GM19372 (cell line): Measurements from ENCODE around the gene AGBL4.

Experiments used
- ATAC-seq: cut with Tn5 transposase; IDR thresholded peaks from one replicate; pipeline ENCODE4 v1.9.1; 2021; ENCODE audit warnings: mild to moderate bottlenecking, low read depth, moderate library complexity; ENCODE audit not compliant: unreplicated experiment

Gene AGBL4

DNA sequence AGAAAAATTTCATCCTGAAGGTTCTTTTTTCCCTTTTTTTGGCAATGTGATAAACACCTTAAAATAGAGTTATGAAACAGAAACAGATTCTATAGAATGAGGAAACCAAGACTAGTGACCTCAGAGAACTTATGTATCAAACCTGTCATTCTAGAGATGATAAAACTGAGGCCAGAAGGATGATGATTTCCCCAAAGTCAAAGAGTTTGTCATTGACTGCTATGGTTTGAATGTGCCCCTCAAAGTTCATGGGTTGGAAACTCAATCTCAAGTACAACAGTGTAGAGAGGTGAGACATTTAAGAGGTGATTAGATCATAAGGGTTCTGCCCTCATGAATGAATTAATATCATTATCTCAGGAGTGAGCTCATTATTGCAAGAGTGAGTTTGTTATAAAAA, 1233.4 kb downstream of the AGBL4 start:
- peak; percentile 47 for ATAC-seq

DNA sequence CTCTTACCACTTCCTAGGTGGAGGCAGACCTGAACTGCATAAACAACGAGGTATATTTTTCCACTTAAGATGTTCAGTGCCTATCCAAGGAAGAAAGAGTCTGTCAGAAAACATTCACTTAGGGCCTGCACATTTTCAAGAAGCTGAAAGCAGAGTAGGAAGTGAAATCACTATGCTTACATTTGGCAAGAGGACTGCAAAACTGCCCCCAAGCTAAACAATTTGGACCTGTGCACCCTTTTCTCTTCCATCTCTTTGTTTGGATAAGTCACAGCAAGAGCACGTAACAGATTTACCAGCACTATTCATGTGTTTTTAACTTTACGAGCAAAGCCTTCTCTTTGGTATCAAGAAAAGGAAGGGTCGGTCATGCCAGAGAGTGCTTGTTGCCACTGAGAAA, 1233.9 kb downstream of the AGBL4 start:
- ATAC-seq = peak; percentile 26

DNA sequence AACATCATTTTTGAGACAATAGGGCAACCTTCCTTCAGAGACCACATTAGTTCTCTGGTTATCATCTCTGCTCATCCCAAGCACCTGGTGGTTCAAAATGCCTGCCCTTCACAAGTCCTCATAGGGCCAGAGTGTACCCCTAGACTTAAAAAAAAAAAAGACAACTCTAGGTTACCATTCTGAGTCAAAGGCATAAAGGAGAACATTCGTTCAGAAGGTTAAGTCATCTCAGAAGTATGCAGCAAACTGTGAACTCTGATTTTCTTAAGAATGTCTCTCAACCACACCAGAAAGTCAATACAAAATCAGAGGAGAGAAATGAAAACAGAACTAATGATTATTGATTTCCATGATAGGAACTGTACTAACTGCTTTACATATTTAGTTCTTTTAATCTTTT, 1237.9 kb downstream of the AGBL4 start:
- ATAC-seq = peak; percentile 35

DNA sequence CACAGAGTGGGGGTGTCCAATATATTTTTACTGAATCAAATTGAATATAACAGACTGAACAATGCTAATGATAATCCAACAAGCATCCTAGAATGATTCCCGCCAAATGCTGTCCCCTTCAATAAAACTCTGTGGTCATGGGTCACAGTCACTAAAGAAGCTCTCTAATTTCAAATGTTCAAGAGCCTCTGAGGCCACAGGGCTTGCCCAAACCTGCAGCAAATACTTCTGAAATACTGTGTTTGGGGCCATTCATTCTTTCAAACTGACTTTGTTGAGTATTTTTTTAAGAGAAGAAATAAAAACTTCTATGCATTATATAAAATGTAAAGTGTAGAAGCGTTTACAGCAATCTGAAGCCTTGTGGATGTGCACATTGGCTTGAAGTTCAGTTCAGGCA, 1239.5 kb downstream of the AGBL4 start:
- no peak for ATAC-seq

DNA sequence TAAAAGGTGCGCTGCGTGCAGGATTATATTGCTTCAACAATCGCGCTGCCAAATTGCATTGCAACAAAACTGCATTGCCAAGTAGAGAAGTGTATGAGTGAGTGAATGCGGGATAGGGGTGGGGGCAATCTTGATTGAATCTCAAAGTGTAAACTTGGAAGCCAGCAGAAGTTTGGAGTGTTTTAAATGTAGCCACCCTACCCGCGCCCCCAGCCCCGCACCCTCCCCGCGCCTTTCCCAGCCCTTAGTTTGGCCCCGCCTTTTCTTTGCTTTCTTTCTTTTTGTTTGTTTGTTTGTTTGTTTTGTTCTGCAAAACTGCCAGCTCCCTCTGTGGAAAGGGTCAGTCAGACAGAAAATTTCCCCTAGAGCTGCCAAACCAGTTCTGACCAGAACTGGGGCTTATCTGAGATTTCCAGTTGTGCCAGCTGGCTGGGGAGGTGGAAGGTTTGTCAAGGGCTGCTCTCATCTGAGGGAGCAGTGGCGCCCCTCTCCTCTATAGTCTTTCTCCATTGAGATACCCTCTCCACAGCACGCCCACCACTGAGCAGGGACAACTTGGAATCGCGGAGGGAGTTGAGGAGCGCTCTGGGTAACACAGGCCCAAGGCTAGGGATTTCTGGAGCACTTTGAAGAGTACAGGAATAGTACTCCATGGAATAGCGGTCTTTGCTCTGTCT, 1246.4 kb downstream of the AGBL4 start:
- no peak for ATAC-seq

DNA sequence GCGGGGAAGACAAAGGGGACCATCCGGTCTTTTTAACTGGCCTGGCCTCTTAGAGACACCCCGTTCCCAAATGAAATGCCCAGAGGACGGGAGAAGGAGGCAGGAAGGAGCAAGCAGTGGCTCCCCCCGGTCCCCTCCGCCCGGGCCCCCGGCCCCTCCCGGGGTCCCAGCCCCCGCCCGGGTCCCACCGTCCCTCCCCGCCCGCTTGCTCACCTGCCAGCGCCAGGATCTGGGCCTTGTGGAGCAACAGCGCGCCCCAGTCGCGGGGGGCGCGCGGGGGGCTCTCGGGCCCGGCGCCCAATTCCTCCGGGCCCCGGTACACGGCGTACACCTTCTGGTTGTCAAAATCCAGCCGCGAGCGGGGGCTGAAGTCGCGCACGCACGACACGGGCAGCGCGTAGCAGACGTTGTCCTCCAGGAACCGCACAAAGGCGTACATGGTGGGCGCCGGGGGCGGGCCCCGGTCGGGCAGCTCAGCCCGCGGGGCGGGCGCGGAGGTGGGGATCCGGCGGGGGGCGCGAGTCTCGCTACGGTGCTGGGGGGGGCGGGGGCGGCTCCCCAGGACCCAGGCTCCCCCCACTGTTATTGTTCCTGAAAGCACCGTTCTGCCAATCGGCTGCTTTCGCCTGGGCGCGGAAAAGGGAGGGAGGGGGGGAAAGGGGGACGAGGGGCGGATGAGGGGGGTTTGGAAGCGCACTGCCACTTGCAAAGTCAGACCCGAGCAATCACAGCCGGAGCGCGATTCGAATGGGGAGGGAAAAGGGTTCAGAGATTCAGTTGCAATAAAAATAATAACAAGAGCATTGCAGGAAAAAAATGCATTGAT, 1247.1 kb downstream of the AGBL4 start, which contains the start of gene BEND5:
Gene BEND5, minus strand, starts transcription at position 499 of the 826 bp plus-strand sequence. Its CDS starts 60 bp downstream, at position 439.
- peak; percentile 60 for ATAC-seq

DNA sequence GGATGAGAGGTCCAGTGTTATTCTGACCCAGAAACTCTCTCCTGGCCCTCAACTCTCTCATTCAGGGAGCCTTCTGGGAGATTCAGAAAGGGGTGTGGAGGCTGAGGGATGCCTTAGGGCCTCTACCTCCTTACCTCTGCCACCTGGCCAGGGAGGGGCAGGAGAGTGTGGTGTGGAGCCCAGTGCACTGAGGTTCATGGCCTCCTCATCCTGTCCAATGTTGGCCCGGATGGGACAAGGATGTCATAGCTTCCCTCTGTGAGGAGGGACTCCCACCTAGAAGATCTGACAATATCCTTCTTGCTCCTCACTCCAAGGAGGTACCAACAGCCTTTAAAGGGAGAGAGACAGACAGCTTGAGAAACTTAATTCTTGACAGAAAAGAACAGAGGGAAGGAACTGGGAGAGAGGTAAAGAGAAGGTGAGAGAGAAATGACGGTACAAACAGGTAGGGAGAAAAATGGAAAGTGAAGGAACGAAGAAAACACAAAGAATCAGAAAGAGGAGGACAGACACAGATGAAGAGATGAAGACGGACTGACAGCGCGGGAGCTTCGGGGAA, 1247.8 kb downstream of the AGBL4 start:
- peak; percentile 18 for ATAC-seq

GRCh38 chr1:48773133-48773532, 1250.6 kb downstream of the AGBL4 start:
- peak; percentile 41 for ATAC-seq

GRCh38 chr1:48772211-48772610, 1251.5 kb downstream of the AGBL4 start:
- ATAC-seq = no peak

- no peak for ATAC-seq
Measured at GRCh38 chr1:48771561-48771960, 1252.2 kb downstream of the AGBL4 start.

DNA sequence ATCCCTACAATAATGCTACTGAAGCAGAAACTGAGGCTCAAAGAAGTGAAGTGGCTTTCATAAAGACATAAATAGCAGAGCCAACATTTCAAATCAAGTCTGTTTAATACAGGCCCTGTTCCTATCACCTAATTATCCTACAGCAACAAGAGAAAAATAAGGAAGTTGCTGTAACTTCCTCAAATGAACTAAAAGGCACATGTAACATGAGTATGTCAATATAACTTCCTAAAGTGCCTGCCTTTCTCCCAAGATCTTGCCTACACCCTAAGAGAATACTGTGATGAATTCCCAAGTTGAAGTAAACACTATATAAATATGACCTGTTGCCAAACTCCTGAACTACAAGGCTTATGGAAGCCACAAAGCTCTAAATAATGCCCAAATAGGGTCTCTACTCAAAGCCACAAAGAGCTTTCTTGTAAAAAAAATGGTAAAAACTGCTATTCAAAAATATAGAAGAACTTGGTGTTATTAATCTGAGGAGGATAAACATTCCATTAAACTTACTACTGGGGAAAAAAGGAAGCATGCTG, 1255.7 kb downstream of the AGBL4 start:
- ATAC-seq = no peak

- no peak for ATAC-seq
Measured at GRCh38 chr1:48765335-48765734, 1258.4 kb downstream of the AGBL4 start.

- ATAC-seq = no peak
Measured at GRCh38 chr1:48761986-48762385, 1261.8 kb downstream of the AGBL4 start.

DNA sequence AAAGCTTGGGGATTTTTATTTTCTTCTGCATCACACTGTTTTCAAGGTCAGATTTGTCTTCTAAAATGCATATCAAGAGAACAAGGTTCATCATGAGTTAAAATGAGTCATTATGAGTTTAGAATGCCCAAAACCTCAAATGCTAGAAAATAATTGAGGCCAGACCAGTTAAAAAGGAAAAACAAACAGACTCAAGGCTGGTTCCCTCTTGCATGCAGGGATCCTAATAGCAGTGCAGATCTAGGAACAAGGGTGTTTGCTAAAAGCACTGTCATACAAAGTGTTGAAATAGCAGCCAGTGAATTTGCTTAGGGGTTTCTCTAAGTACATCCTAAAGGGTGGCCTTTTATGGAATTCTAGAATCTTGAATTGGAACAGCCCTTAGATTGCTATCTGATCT, 1262.3 kb downstream of the AGBL4 start:
- no peak for ATAC-seq

- no peak for ATAC-seq
Measured at GRCh38 chr1:48760857-48761256, 1262.9 kb downstream of the AGBL4 start.

DNA sequence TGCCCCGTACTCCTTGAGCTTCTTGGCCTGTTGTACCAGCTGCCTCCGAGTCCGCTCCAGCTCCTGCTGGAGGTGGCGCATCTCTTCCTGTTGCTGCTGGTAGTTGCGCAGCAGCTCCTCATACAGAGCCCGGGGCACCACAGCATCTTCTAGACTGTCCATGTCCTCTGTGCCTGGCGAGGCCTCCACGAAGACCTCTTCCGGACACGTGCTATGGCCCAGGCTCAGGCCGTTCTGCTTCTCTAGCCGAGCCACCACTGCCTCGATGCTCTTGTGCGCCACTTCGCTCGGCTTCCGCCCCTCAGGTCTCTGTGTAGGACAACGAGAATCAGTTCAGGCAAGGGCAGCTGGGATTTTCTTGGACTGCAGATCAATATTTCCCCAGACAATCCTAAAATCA, 1264.8 kb downstream of the AGBL4 start:
- no peak for ATAC-seq

DNA sequence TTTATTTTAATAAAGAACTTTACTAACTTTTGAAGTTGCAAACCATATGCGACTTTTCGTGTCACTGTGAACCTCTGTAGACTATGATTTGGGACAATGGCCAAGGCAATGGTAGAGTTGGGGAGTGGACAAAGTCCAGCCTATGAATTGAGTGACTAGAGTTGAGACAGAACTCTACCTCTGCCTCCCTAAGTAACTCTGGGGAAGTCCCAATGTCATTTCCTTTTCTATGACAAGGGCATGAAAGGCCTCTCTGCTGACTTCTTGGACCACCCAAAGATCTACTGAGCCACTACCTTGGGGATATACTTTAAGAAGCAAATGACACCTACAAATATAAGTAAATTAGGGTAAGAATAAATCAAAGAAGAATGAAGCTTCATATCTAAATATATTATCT, 1266.4 kb downstream of the AGBL4 start:
- ATAC-seq = peak; percentile 49

DNA sequence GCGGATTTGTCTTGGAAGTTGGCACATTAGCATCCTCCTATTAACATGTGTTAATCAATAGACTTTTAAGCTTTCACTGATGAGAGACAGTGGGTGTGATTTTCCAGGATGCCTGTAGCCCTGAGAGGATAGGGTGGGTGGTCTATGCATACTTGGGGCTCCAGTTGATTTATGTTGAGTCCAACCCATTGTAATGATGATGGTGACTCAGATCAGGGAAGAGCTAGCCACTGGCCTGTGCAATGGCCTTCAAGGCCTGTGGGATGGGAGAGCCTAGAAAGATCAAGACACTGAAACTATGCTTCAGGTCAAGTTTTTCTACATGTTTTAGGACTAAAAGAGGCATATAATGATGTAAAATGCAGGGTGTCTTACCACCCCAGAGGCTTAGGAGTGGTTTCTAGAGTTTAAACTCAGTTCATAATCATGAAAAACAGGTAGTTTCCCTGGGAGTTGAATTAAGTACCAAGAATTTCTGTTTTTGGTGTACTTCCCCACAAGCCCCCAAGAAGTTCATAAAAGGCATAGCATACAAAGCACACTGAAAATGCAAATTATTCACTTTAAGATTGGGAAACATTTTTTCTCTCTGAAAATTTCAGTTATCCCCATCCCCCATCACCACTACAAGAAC, 1267.0 kb downstream of the AGBL4 start:
- no peak for ATAC-seq

- no peak for ATAC-seq
Measured at GRCh38 chr1:48753293-48753692, 1270.5 kb downstream of the AGBL4 start.

DNA sequence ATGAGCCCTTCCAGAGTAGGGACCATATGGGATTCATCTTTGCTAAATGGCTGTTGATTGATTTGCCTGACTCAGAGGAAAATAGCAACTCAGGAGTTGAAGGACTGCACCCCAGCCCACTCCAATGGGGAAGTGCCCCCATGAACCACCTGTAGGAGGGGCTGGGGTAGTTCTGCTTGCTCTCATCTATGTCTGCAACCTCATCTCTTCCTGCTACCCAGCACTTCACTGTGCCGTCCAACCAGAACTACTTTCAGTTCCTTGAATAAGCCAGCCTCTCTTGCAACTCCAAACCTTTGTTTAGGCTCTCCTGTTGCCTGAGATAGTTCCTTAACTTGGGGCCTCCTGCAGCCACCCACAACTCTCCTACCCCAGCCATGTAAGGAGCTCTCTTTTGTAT, 1273.6 kb downstream of the AGBL4 start:
- peak; percentile 91 for ATAC-seq

- no peak for ATAC-seq
Measured at GRCh38 chr1:48749068-48749467, 1274.7 kb downstream of the AGBL4 start.
